GM12878 (cell line): ENCODE results near the gene ANKRD33B. TPM values are rescaled to one million over a fixed set of nuclear protein-coding genes. Genes with fewer than 3 reads are reported as not detected.

Source experiments
- BACH1 ChIP-seq: fragments of 450-650 bp; IDR thresholded peaks from 2 replicates; pipeline ENCODE4 v1.6.1; 2017; ENCODE audit warnings: mild to moderate bottlenecking, borderline replicate concordance
- BRCA1 ChIP-seq: IDR thresholded peaks from 2 replicates; pipeline ENCODE4 v1.6.1; 2011; ENCODE audit warnings: low read depth, low read length, improper control_type of control experiment
- CEBPB ChIP-seq, 2 experiments: fragments of 150-350 bp in 1 of 2; IDR thresholded peaks; 2 replicates each; pipeline ENCODE4 v1.6.1; 2012 to 2014; ENCODE audit warnings: low read depth in 2 of 2, low read length in 2 of 2, borderline replicate concordance in 1 of 2, inconsistent platforms in 1 of 2
- CHD4 ChIP-seq: fragments of 200-600 bp; sonication (generic); IDR thresholded peaks from 2 replicates; pipeline ENCODE4 v1.6.1; 2016; ENCODE audit warnings: mild to moderate bottlenecking
- CREB1 ChIP-seq: IDR thresholded peaks from 2 replicates; pipeline ENCODE4 v1.6.1; 2012; ENCODE audit warnings: low read depth, mild to moderate bottlenecking, inconsistent platforms
- E2F8 ChIP-seq: fragments of 450-650 bp; IDR thresholded peaks from 2 replicates; pipeline ENCODE4 v1.6.1; 2018; ENCODE audit warnings: mild to moderate bottlenecking, low read depth, moderate library complexity; ENCODE audit not compliant: partially characterized antibody
- EP300 ChIP-seq, 2 experiments: fragments of 150-350 bp in 1 of 2; IDR thresholded peaks; 2 replicates each; pipeline ENCODE4 v1.6.1; 2011 to 2012; ENCODE audit warnings: low read depth in 2 of 2, low read length in 2 of 2, borderline replicate concordance in 1 of 2, improper control_type of control experiment in 1 of 2, inconsistent platforms in 1 of 2; ENCODE audit not compliant: control insufficient read depth in 1 of 2
- HDGF ChIP-seq: fragments of 450-650 bp; IDR thresholded peaks from 2 replicates; pipeline ENCODE4 v1.6.1; 2016; ENCODE audit warnings: antibody characterized with exemption
- IRF4 ChIP-seq: IDR thresholded peaks from 2 replicates; pipeline ENCODE4 v1.6.1; 2011; ENCODE audit warnings: low read depth, low read length
- JUND ChIP-seq: IDR thresholded peaks from 2 replicates; pipeline ENCODE4 v1.6.1; 2012; ENCODE audit warnings: low read depth, mild to moderate bottlenecking, low read length, improper control_type of control experiment, moderate library complexity
- KLF5 ChIP-seq: fragments of 450-650 bp; IDR thresholded peaks from 2 replicates; pipeline ENCODE4 v1.6.1; 2014; ENCODE audit warnings: mild to moderate bottlenecking; ENCODE audit not compliant: partially characterized antibody
- MTA2 ChIP-seq: fragments of 450-650 bp; IDR thresholded peaks from 2 replicates; pipeline ENCODE4 v1.6.1; 2016; ENCODE audit warnings: low read depth, mild to moderate bottlenecking, moderate library complexity
- NR2C2 ChIP-seq: IDR thresholded peaks from 2 replicates; pipeline ENCODE4 v1.6.1; 2011; ENCODE audit warnings: borderline replicate concordance, low read depth; ENCODE audit not compliant: control insufficient read depth, insufficient read length
- POLR2A ChIP-seq: IDR thresholded peaks from 2 replicates; pipeline ENCODE4 v1.6.1; 2011; ENCODE audit warnings: low read depth, mild to moderate bottlenecking, low read length
- SKIL ChIP-seq: fragments of 450-650 bp; IDR thresholded peaks from 2 replicates; pipeline ENCODE4 v1.6.1; 2017; ENCODE audit warnings: mild to moderate bottlenecking, low read depth, inconsistent platforms; ENCODE audit not compliant: poor library complexity, severe bottlenecking
- SP1 ChIP-seq: IDR thresholded peaks from one replicate; pipeline ENCODE4 v1.6.1; 2011; ENCODE audit warnings: low read depth, low read length
- SUPT20H ChIP-seq: IDR thresholded peaks from 2 replicates; pipeline ENCODE4 v1.6.1; 2011; ENCODE audit warnings: low read depth, mild to moderate bottlenecking, low read length, moderate library complexity, borderline replicate concordance; ENCODE audit not compliant: control insufficient read depth
- ZNF274 ChIP-seq: IDR thresholded peaks from one replicate; pipeline ENCODE4 v1.8.0; 2011; ENCODE audit not compliant: insufficient read length, insufficient read depth
- ZNF592 ChIP-seq: fragments of 450-650 bp; IDR thresholded peaks from 2 replicates; pipeline ENCODE4 v1.6.1; 2017; ENCODE audit warnings: mild to moderate bottlenecking, moderate library complexity
- ZNF622 ChIP-seq: fragments of 450-650 bp; IDR thresholded peaks from 2 replicates; pipeline ENCODE4 v1.6.1; 2017; ENCODE audit warnings: mild to moderate bottlenecking, inconsistent platforms
- polyA plus RNA-seq, 11 experiments: library from polyadenylated mRNA; depleted of rRNA in 4 of 11; unstranded in 6 of 11; stranded (reverse) in 5 of 11; fragments of >200 nt; fragmentation: Nextera tagmentation in 4 of 11; fragmentation: Illumina TruSeq in 1 of 11; extraction: Ambion mirVana in 4 of 11; extraction: Trizol in 1 of 11; gene quantifications; 1 replicate in 1 of 11; 2 replicates in 10 of 11; pipeline versions ENCODE4 v1.2.1 to v1.2.3, GENCODE V29; 2011 to 2016; ENCODE audit warnings: inconsistent platforms in 2 of 11, missing spikeins in 2 of 11, low read depth in 1 of 11
- total RNA-seq, 4 experiments: library from RNA; depleted of rRNA in 3 of 4; stranded (reverse); fragments of >200 nt in 3 of 4; fragmentation: Illumina TruSeq in 1 of 4; extraction: Trizol in 1 of 4; gene quantifications; 2 replicates each; pipeline versions ENCODE4 v1.2.1 to v1.2.3, GENCODE V29; 2013 to 2021

ANKRD33B gene
- total and polyA plus RNA-seq, 10 of the 15 experiments (the other 5 are each of a cell fraction or from before 2014, with no cell fraction given) = 4.9 to 61.6 (median 15.6) TPM

- TF ChIP-seq SKIL (no peak), BACH1 (no peak), POLR2A (no peak; the same call in 1 of the 2 replicates), ZNF274 (no peak), CHD4 (no peak), HDGF (no peak), ZNF592 (no peak), E2F8 (no peak), IRF4 (0 out of 2 replicates have a peak, but pooled peaks have one; percentile 19), BRCA1 (no peak), CREB1 (no peak), ZNF622 (no peak), JUND (no peak), SUPT20H (no peak), CEBPB (IDR thresholded peaks at IDR 0.05; ENCODE audit: borderline replicate concordance in 1 of 2, low read depth in 2 of 2, low read length in 2 of 2) (no peak), KLF5 (no peak), NR2C2 (no peak), EP300 (IDR thresholded peaks at IDR 0.05; ENCODE audit: borderline replicate concordance in 1 of 2, control insufficient read depth in 1 of 2, low read depth in 2 of 2, low read length in 2 of 2) (no peak), MTA2 (no peak), SP1 (no peak)
These were observed 91.5 kb downstream of the ANKRD33B start (continued) for GRCh38 chr5:10655161-10655971.
